NT2/D1 (cell line): ENCODE data around the gene DNAAF5.

ENCODE experiments used
- SUZ12 ChIP-seq: IDR thresholded peaks from 2 replicates; pipeline ENCODE4 v1.6.1; 2011; ENCODE audit not compliant: insufficient read length, insufficient read depth; ENCODE audit errors: extremely low read depth
- YY1 ChIP-seq: IDR thresholded peaks from 2 replicates; pipeline ENCODE4 v1.6.1; 2011; ENCODE audit not compliant: insufficient read length, insufficient read depth
- ZNF274 ChIP-seq: IDR thresholded peaks from 2 replicates; pipeline ENCODE4 v1.6.1; 2011; ENCODE audit warnings: mild to moderate bottlenecking, low read depth, low read length

GRCh38 chr7:770741-771166, 44.3 kb downstream of the DNAAF5 start:
- TF ChIP-seq SUZ12 (no peak), YY1 (no peak), ZNF274 (no peak)
